Measurements from ENCODE around the gene CLCN1.

Gene CLCN1

DNA sequence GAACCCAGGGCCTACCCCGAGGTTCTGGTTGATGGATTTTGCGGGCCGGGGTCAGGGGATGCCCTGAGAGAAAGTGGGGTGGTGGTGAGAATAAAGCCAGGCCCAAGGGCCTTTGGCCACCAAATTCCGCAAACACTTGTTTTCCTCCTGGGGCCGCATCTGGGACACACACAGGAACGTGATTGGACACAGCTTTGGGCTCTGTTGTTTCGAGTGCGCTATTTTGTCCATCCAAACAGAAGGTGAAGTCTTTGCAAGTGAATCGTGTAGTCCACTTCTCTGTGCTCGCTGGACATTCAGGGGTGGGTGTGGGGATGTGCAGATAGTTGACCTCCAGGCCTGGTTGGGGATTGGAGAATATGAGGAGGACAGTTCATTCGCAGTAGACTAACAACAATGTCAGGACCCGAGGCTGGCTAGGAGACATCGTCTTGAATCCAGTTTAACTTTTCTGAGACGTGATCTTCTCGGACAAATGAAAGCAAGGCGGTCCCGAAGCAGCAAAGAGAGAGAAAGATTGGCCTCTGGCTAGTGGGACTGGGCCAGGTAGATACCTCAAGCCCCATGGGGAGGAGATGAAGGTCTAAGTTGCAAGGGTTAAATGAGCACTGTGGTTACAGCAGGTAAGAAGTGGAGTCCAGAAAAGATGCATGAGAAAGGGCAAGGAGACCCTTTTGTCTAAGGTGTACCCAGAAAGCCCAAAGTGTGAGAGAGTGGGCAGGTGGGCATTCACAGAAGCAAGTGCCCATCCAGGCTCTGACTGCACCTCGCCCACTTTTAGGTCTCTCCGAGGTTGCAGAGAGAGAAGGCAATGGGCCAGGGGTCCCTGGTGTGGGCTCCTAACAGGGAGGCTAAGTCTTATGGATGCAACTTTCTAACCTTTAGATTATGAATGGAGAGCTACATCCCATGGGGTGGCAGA lies 47.4 kb downstream of the CLCN1 start:
- H3K79me2 ChIP-seq (ENCODE audit: control insufficient read depth, insufficient read depth, low read length, unreplicated experiment), result no peaks in the 10 kb centered on the region
- peak overlapping the region; percentile 54 for H3K4me3 ChIP-seq (ENCODE audit: low read depth, low read length)
- no peak overlapping the region for H3K27ac ChIP-seq (ENCODE audit: low read depth, low read length)
- H3K36me3 ChIP-seq (ENCODE audit: insufficient read depth, low read length), result no peaks in the 10 kb centered on the region
- peaks cover 65% of the 10 kb centered on the region for H3K27me3 ChIP-seq (ENCODE audit: insufficient read depth, low read length)
- no peak overlapping the region for H2AFZ ChIP-seq (ENCODE audit: low read length, unreplicated experiment)
- H3K4me1 ChIP-seq (ENCODE audit: control insufficient read depth, insufficient read depth, low read length, unreplicated experiment), result no peaks in the 10 kb centered on the region

- Histone ChIP-seq H3K79me2 (ENCODE audit: control insufficient read depth, insufficient read depth, low read length, unreplicated experiment) (no peaks in the 10 kb centered on the region), H3K4me3 (ENCODE audit: low read depth, low read length) (no peak overlapping the region), H3K36me3 (ENCODE audit: insufficient read depth, low read length) (no peaks in the 10 kb centered on the region), H3K27me3 (ENCODE audit: insufficient read depth, low read length) (peaks cover 29% of the 10 kb centered on the region), H3K27ac (ENCODE audit: low read depth, low read length) (no peak overlapping the region), H2AFZ (ENCODE audit: low read length, unreplicated experiment) (no peak overlapping the region), H3K4me1 (ENCODE audit: control insufficient read depth, insufficient read depth, low read length, unreplicated experiment) (peaks cover 9% of the 10 kb centered on the region)
Observed at GRCh38 chr7:143367972-143368371, 52.1 kb downstream of the CLCN1 start.

- Histone ChIP-seq H3K79me2 (ENCODE audit: control insufficient read depth, insufficient read depth, low read length, unreplicated experiment) (no peaks in the 10 kb centered on the region), H2AFZ (ENCODE audit: low read length, unreplicated experiment) (no peak overlapping the region), H3K4me3 (ENCODE audit: low read depth, low read length) (no peak overlapping the region), H3K27me3 (ENCODE audit: insufficient read depth, low read length) (peaks cover 25% of the 10 kb centered on the region), H3K4me1 (ENCODE audit: control insufficient read depth, insufficient read depth, low read length, unreplicated experiment) (peaks cover 9% of the 10 kb centered on the region), H3K27ac (ENCODE audit: low read depth, low read length) (no peak overlapping the region), H3K36me3 (ENCODE audit: insufficient read depth, low read length) (no peaks in the 10 kb centered on the region)
Observed at GRCh38 chr7:143368387-143368786, 52.5 kb downstream of the CLCN1 start.

- H3K27ac ChIP-seq (ENCODE audit: low read depth, low read length), result no peak overlapping the region
- no peak overlapping the region for H2AFZ ChIP-seq (ENCODE audit: low read length, unreplicated experiment)
- no peaks in the 10 kb centered on the region for H3K36me3 ChIP-seq (ENCODE audit: insufficient read depth, low read length)
- H3K27me3 ChIP-seq (ENCODE audit: insufficient read depth, low read length), result peaks cover 9% of the 10 kb centered on the region
- H3K4me3 ChIP-seq (ENCODE audit: low read depth, low read length), result no peak overlapping the region
- H3K79me2 ChIP-seq (ENCODE audit: control insufficient read depth, insufficient read depth, low read length, unreplicated experiment), result no peaks in the 10 kb centered on the region
- H3K4me1 ChIP-seq (ENCODE audit: control insufficient read depth, insufficient read depth, low read length, unreplicated experiment), result peaks cover 13% of the 10 kb centered on the region
Observed at GRCh38 chr7:143369678-143370651, 54.1 kb downstream of the CLCN1 start.

DNA sequence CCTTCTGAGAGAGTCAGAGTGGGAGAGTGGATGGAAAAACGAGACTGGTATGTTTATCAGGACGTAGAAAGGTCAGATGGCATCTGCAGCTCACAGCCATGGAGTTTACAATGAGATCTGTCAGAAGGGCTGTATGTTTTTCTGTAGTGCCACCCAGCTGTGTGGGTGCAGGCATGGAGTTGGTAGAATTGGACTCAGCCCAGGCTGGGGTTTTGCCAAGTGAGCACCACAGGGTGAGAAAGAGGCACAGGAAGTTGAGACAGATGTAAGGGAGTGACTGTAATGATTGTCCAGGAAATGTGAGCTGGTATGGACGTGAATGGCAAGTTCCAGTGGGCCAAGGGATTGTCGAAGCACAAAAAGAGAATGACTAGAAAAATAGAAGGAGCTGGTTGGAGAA lies 56.2 kb downstream of the CLCN1 start:
- Histone ChIP-seq H3K4me3 (ENCODE audit: low read depth, low read length) (no peak overlapping the region), H3K4me1 (ENCODE audit: control insufficient read depth, insufficient read depth, low read length, unreplicated experiment) (peaks cover 24% of the 10 kb centered on the region), H3K36me3 (ENCODE audit: insufficient read depth, low read length) (no peaks in the 10 kb centered on the region), H3K27me3 (ENCODE audit: insufficient read depth, low read length) (peaks cover under 1% of the 10 kb centered on the region; the same call in 1 of the 2 replicates), H2AFZ (ENCODE audit: low read length, unreplicated experiment) (no peak overlapping the region), H3K27ac (ENCODE audit: low read depth, low read length) (no peak overlapping the region), H3K79me2 (ENCODE audit: control insufficient read depth, insufficient read depth, low read length, unreplicated experiment) (no peaks in the 10 kb centered on the region)

- H3K4me3 ChIP-seq (ENCODE audit: low read depth, low read length), result no peak overlapping the region
- H3K79me2 ChIP-seq (ENCODE audit: control insufficient read depth, insufficient read depth, low read length, unreplicated experiment), result peaks cover 4% of the 10 kb centered on the region
- no peak overlapping the region for H2AFZ ChIP-seq (ENCODE audit: low read length, unreplicated experiment)
- H3K4me1 ChIP-seq (ENCODE audit: control insufficient read depth, insufficient read depth, low read length, unreplicated experiment), result peaks cover 24% of the 10 kb centered on the region
- no peak overlapping the region for H3K27ac ChIP-seq (ENCODE audit: low read depth, low read length)
- no peaks in the 10 kb centered on the region for H3K36me3 ChIP-seq (ENCODE audit: insufficient read depth, low read length)
- H3K27me3 ChIP-seq (ENCODE audit: insufficient read depth, low read length), result no peaks in the 10 kb centered on the region
Observed at GRCh38 chr7:143373255-143373794, 57.4 kb downstream of the CLCN1 start.

DNA sequence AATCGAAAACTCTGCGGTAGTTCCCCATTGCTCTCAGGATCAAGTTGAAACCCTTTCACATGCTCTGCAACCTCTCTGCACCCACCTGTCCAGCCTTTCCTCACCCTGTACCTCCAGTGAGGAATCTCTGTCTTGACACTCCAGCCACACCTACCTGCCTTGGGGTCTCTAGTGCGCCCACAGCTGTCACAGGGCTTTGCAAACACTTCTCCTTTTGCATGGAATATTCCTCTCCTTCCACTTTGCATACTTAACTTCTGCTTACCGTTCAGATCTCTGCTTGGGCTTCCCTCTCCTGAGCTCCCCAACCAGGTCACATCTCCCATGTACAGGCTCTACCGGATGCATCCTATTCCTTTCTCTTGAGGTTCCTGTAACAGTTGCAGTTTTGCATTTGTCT lies 58.6 kb downstream of the CLCN1 start:
- Histone ChIP-seq H3K27ac (ENCODE audit: low read depth, low read length) (no peak overlapping the region), H3K4me1 (ENCODE audit: control insufficient read depth, insufficient read depth, low read length, unreplicated experiment) (peaks cover 32% of the 10 kb centered on the region), H3K36me3 (ENCODE audit: insufficient read depth, low read length) (no peaks in the 10 kb centered on the region), H3K79me2 (ENCODE audit: control insufficient read depth, insufficient read depth, low read length, unreplicated experiment) (peaks cover 15% of the 10 kb centered on the region), H3K27me3 (ENCODE audit: insufficient read depth, low read length) (no peaks in the 10 kb centered on the region), H3K4me3 (ENCODE audit: low read depth, low read length) (no peak overlapping the region), H2AFZ (ENCODE audit: low read length, unreplicated experiment) (no peak overlapping the region)

DNA sequence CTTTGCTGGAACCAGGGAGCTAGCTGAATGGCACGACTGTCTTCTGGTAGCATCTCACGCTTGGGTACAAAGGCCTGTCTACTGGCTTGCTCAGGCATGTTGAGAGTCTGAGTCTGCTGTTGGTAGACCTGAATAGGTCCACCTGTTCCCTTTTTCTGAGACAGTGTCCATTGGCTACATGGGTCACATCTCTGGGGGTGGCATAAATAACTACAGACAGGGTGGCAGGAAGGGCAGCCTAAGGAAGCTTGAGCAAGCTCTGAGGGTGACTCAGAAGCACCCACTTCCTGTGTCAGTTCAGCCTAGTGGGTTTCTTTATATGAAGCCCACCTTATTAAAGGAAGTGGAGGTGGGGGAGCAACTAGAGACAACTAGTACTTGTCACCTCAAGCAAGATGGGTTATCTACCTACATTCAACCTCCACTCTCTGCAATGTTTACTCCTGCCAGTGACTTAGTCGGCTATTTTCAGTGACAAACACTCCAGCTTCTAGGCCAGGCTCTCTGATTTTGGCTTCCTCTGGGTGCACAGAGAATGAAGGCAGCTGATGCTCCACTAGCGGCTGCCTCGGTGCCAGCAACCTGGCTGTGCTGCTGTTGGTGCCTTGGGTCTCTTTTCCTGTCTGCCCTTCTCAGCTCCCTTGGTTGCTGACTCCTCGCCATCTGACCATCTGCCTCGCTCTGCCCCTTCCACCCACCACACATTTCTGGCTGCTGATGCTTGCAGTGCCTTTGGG lies 59.6 kb downstream of the CLCN1 start:
- peaks cover 32% of the 10 kb centered on the region for H3K4me1 ChIP-seq (ENCODE audit: control insufficient read depth, insufficient read depth, low read length, unreplicated experiment)
- H2AFZ ChIP-seq (ENCODE audit: low read length, unreplicated experiment), result no peak overlapping the region
- H3K27ac ChIP-seq (ENCODE audit: low read depth, low read length), result no peak overlapping the region; the same call in 1 of the 2 replicates
- no peak overlapping the region for H3K4me3 ChIP-seq (ENCODE audit: low read depth, low read length)
- H3K79me2 ChIP-seq (ENCODE audit: control insufficient read depth, insufficient read depth, low read length, unreplicated experiment), result peaks cover 19% of the 10 kb centered on the region
- H3K27me3 ChIP-seq (ENCODE audit: insufficient read depth, low read length), result no peaks in the 10 kb centered on the region
- no peaks in the 10 kb centered on the region for H3K36me3 ChIP-seq (ENCODE audit: insufficient read depth, low read length)

GRCh38 chr7:143376396-143376795 lies 60.5 kb downstream of the CLCN1 start:
- no peak overlapping the region for H3K4me3 ChIP-seq (ENCODE audit: low read depth, low read length)
- no peaks in the 10 kb centered on the region for H3K36me3 ChIP-seq (ENCODE audit: insufficient read depth, low read length)
- no peaks in the 10 kb centered on the region for H3K27me3 ChIP-seq (ENCODE audit: insufficient read depth, low read length)
- H2AFZ ChIP-seq (ENCODE audit: low read length, unreplicated experiment), result no peak overlapping the region
- H3K79me2 ChIP-seq (ENCODE audit: control insufficient read depth, insufficient read depth, low read length, unreplicated experiment), result peaks cover 23% of the 10 kb centered on the region
- peaks cover 32% of the 10 kb centered on the region for H3K4me1 ChIP-seq (ENCODE audit: control insufficient read depth, insufficient read depth, low read length, unreplicated experiment)
- no peak overlapping the region for H3K27ac ChIP-seq (ENCODE audit: low read depth, low read length)
